Measurements from ENCODE around the gene KIFAP3. TPM values are rescaled to one million over a fixed set of nuclear protein-coding genes. Genes with fewer than 3 reads are reported as not detected.

KIFAP3 gene
- total and polyA plus RNA-seq, 4 donors = 4.5 to 11.1 (median 6.9) TPM

- TF ChIP-seq ZBTB33 (IDR thresholded peaks at IDR 0.05) = no peak
Observed at GRCh38 chr1:169995993-169996392, 78.5 kb downstream of the KIFAP3 start (continued).

- Histone ChIP-seq H3K4me1 (ENCODE audit: control insufficient read depth in 4 of 4, insufficient read depth in 4 of 4, low read length in 3 of 4) (no peaks in the 10 kb centered on the region), H3K27me3 (ENCODE audit: control insufficient read depth in 4 of 4, insufficient read depth in 4 of 4, low read length in 3 of 4) (no peaks in the 10 kb centered on the region), H3K9ac (ENCODE audit: low read depth in 1 of 2, low read length in 2 of 2) (no peak overlapping the region), H3K36me3 (ENCODE audit: control insufficient read depth in 4 of 4, insufficient read depth in 3 of 4, low read depth in 1 of 4, low read length in 3 of 4) (no peaks in the 10 kb centered on the region), H3K9me3 (ENCODE audit: control insufficient read depth in 4 of 4, low read length in 3 of 4) (no peaks in the 10 kb centered on the region), H3K27ac (ENCODE audit: low read depth in 1 of 2, low read length in 2 of 2) (no peak overlapping the region), H3K4me3 (ENCODE audit: low read depth in 1 of 3, low read length in 3 of 3) (no peak overlapping the region)
- TF ChIP-seq ATF3 (IDR thresholded peaks at IDR 0.05) (no peak), NR2F2 (IDR thresholded peaks at IDR 0.05) (no peak), EGR1 (IDR thresholded peaks at IDR 0.05; ENCODE audit: low read depth in 2 of 2) (no peak), CTCF (IDR thresholded peaks at IDR 0.05; ENCODE audit: low read depth, low read length, missing input control) (no peak), YY1 (IDR thresholded peaks at IDR 0.05) (no peak), TAF1 (conservative IDR thresholded peaks at IDR 0.05) (no peak), FOXA1 (IDR thresholded peaks at IDR 0.05) (no peak), RAD21 (IDR thresholded peaks at IDR 0.05) (no peak), REST (IDR thresholded peaks at IDR 0.05) (no peak), GABPA (IDR thresholded peaks at IDR 0.05 in 1 of 2, conservative IDR thresholded peaks at IDR 0.05 in 1 of 2) (no peak), JUND (IDR thresholded peaks at IDR 0.05) (no peak), SP1 (IDR thresholded peaks at IDR 0.05) (no peak), HNF4G (IDR thresholded peaks at IDR 0.05) (no peak), FOXA2 (IDR thresholded peaks at IDR 0.05) (no peak)
- WGBS = 76% methylated on average over 2 of the region's 2 CpGs
- DNase-seq (ENCODE audit: low spot score) = no peak
Observed at GRCh38 chr1:169989246-169989645, 85.2 kb downstream of the KIFAP3 start.

GRCh38 chr1:169985757-169986156, 88.7 kb downstream of the KIFAP3 start:
- Histone ChIP-seq H3K9me3 (ENCODE audit: control insufficient read depth in 4 of 4, low read length in 3 of 4) (no peaks in the 10 kb centered on the region), H3K4me1 (ENCODE audit: control insufficient read depth in 4 of 4, insufficient read depth in 4 of 4, low read length in 3 of 4) (no peaks in the 10 kb centered on the region), H3K27me3 (ENCODE audit: control insufficient read depth in 4 of 4, insufficient read depth in 4 of 4, low read length in 3 of 4) (no peaks in the 10 kb centered on the region), H3K4me3 (ENCODE audit: low read depth in 1 of 3, low read length in 3 of 3) (no peak overlapping the region), H3K9ac (ENCODE audit: low read depth in 1 of 2, low read length in 2 of 2) (no peak overlapping the region), H3K36me3 (ENCODE audit: control insufficient read depth in 4 of 4, insufficient read depth in 3 of 4, low read depth in 1 of 4, low read length in 3 of 4) (peaks cover 0 to 7% (median 1%) of the 10 kb centered on the region in 4 donors), H3K27ac (ENCODE audit: low read depth in 1 of 2, low read length in 2 of 2) (no peak overlapping the region)
- 99% methylated on average over 1 of the region's 1 CpG for WGBS
- no peak for DNase-seq (ENCODE audit: low spot score)
- TF ChIP-seq FOXA1 (IDR thresholded peaks at IDR 0.05) = no peak
- TF ChIP-seq NR2F2 (IDR thresholded peaks at IDR 0.05) = no peak
- no peak for TF ChIP-seq ATF3 (IDR thresholded peaks at IDR 0.05)
- no peak for TF ChIP-seq FOXA2 (IDR thresholded peaks at IDR 0.05)
- no peak for TF ChIP-seq EGR1 (IDR thresholded peaks at IDR 0.05; ENCODE audit: low read depth in 2 of 2)
- no peak for TF ChIP-seq REST (IDR thresholded peaks at IDR 0.05)
- TF ChIP-seq CTCF (IDR thresholded peaks at IDR 0.05; ENCODE audit: low read depth, low read length, missing input control) = no peak
- no peak for TF ChIP-seq JUND (IDR thresholded peaks at IDR 0.05)
- no peak for TF ChIP-seq SP1 (IDR thresholded peaks at IDR 0.05)
